T47D (cell line): Measurements from ENCODE around the gene EXOC3L2.

Experiments used
- DNase-seq, 2 experiments: peaks; one replicate each; pipeline versions ENCODE4 v3.0.0 to v3.0.0-alpha.2; 2011 to 2012; ENCODE audit warnings: low read depth in 1 of 2, low spot score in 1 of 2
- JUND ChIP-seq: IDR thresholded peaks from 2 replicates; pipeline ENCODE4 v1.6.1; 2012; ENCODE audit warnings: low read depth
- in situ Hi-C: cut with HindIII; loops from 2 replicates; pipeline ENCODE4 v1.10.0; 2016; ENCODE audit warnings: low sequenced_read_pairs, low pct_unique_long_range_greater_than_20kb

EXOC3L2 gene

DNA sequence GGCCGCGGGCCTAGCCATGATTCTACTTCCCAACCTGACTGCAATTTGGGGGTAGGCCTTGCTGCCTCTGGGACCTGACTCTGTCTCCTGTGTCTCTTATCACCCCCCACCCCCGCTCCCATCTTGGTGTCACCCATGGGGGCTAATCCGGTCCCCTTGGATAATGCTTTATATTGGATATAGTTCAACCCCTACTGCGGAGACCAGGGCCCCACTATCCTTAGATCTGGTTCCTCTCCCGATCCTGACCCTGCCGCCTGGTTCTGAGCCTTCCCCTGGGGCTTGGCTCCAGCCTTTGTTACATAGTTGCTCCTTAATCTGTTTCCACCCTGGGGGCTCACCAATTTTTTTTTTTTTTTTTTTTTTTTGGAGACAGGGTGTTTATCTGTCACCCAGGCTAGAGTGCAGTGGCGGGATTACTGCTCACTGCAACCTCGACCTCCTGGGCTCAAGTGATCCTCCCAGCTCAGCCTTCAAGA, 65.3 kb downstream of the EXOC3L2 start:
- in situ Hi-C loops, result no loop called here
- DNase-seq, result no peak
- TF ChIP-seq JUND, result no peak

DNA sequence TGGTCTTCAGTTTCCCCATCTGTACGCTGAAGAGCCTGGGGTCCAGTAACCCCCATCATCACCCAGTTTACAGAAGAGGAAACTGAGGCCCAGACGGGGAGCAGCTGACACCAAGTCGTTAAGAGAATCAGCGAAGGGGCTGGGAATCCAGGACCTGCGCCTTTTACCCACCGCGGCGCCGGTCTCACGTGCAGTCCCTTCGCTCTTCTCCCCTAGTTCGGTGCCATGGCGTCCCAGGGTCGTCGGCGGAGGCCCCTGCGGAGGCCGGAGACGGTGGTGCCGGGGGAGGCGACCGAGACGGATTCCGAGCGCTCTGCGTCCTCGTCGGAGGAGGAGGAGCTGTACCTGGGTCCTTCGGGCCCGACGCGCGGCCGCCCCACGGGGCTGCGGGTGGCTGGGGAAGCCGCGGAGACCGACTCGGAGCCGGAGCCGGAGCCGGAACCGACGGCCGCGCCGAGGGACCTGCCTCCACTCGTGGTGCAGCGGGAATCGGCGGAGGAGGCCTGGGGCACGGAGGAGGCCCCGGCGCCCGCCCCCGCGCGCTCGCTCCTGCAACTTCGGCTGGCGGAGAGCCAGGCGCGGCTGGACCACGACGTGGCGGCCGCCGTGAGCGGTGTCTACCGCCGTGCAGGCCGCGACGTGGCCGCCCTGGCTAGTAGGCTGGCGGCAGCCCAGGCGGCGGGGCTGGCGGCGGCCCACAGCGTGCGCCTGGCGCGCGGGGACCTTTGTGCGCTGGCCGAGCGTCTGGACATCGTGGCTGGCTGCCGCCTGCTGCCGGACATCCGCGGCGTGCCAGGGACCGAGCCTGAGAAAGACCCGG, 65.9 kb downstream of the EXOC3L2 start:
- in situ Hi-C loops, result no loop called here
- TF ChIP-seq JUND, result no peak
- peak in 1 of 2 experiments; percentile 37 for DNase-seq

DNA sequence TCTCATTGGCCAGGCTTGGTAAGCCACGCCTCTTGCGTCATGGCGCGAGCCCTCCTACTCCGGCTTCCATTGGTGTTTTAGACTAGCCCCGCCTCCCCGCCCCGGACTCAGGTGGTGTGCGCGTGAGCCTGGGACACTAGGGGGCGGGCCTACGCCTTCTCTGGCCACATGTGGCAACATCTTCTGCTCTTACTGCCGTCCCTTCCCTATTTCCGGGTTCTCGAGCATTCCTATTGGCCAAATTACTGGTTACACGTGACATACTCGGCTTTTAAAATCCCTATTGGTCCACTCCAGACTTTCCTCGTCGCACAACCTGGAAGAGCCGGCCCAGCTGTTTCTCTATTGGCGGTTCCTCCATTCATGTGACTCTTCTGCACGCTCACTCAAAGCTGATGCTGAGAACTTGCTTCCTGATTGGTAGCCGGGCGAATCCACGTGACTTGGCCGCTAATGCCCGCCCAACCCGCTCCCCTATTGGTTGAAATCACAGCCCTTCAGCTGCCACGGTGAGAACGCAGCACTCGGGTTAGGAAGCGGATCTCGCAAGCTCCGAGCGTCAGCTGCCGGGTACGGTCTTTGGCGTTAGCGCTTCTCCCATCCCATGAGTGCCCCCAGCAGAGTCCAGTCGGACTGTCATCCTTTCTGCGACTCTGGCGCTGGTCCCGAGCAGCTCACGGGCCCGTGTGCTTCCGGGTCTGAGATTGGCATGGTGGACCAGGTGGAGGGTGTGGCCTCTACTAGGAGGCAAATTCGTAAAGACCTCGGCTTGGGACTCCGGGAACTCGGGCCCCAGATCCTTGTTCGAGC, 66.7 kb downstream of the EXOC3L2 start, which contains the start of gene BLOC1S3:
Gene BLOC1S3 (plus strand): TSS at position 523 of the 810 bp plus-strand sequence. CDS start 513 bp downstream, outside the sequence.
- no peak for TF ChIP-seq JUND
- DNase-seq, result peak; percentile 94 to 99
- in situ Hi-C loops, result no loop called here

DNA sequence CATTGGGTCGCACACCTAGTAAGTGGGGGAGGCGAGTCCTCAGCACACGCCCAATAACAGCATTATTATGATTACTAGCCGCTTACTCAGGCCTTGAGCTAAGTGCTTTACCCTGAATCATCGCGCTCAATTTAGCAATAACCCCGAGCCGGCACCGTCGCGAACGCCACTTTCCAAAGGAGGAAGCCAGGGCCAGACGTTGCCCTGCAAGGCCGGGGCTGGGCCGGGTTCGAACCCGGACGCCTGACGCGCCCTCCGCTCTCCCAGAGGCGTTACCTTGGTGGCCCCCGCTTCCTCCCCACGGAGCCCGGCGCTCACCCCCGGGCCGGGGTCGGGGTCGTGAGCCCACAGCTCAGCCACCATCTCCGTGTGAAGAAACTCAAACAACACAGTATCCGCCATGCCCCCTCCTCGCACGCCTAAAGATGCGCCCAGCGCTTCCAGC, 67.4 kb downstream of the EXOC3L2 start, which contains the start of gene TRAPPC6A:
Gene TRAPPC6A (minus strand): TSS at position 421 of the 445 bp plus-strand sequence. CDS start 19 bp downstream, at position 402.
- no peak for DNase-seq

DNA sequence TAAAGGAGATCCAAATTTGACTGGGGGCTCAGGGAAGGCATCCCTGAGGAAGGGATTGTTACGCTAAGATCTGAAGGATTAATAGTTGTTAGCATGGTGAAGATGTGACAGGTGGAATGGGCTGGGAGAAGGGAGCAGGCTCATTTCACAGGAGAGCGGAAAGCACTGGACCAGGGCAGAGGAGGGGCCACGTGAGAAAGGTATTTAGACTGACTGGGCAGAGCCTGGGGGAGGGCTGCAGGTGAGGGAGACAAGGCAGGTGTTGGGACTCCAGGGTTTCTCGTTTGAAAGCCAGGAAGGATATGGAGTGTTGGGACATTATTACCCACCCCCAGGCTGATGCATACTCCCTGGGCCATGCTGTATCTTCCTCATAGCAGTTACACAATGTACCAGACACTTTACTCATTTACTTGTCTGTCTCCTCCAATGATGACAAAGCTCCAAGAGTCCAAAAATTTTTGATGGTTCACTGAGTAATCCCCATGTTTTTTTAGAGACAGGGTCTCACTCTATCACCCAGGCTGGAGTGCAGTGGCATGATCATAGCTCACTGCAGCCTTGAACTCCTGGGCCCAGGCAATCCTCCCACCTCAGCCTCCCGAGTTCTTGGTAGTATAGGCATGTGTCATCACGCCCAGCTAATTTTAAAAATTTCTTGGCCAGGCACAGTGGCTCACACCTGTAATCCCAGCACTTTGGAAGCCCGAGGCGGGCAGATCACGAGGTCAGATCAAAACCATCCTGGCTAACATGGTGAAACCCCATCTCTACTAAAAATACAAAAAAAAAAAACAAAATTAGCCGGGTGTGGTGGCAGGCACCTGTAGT, 69.5 kb downstream of the EXOC3L2 start:
- no peak for DNase-seq
- in situ Hi-C loops, result no loop called here
- TF ChIP-seq JUND, result no peak

More for the DNA sequence above, 67.4 kb downstream of the EXOC3L2 start, which contains the start of gene TRAPPC6A:
- in situ Hi-C loops, result no loop called here
- no peak for TF ChIP-seq JUND

DNA sequence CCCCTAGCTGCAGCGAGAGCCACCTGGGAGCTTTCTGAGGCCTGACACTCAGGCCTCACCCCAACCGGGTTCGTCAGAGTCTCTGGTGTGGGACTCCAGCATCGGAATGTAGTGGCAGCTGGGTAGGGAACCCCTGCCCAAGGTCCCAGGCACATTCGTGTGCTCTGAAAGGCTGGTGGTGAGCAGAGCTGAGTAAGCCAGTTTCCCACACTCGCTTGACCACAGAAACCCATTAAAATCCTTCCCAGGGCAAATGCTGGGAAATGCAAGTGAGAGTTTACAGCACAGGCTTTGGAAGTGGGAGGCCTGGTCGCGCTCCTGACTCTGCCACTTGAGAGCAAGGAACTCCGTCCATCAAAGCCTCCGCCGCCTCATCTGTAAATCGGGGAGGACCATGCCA, 71.4 kb downstream of the EXOC3L2 start:
- in situ Hi-C loops, result no loop called here
- no peak for TF ChIP-seq JUND
- no peak for DNase-seq

DNA sequence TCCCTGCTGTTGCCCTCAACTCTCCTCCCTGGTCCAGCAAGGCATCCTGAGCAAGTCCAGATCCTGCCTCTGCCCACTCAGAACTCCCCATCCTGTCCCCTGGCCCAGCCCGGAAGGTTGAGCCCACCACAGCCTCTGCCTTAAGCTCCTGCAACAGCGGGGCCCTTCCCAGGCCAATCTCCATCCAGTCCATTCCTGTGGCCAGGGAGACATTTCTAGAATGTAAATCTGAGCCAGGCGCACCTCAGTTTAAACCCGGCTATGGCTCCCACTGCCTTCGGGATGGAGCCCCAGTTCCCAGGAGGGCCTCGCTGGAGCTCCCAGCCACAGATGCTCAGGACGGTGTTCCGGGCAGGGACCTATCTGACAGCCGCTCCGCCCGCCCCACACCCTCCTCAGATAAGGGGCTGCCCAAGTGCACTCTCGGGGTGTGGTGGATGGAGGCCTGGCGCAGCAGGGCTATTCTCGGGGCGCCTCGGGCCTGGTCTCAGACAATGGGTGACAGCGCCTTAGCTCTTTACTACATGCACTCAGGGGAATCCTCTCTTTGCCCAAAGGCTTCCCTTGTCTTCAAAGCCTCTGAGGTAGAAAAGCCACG, 72.5 kb downstream of the EXOC3L2 start:
- DNase-seq, result no peak
- in situ Hi-C loops, result no loop called here
- TF ChIP-seq JUND, result no peak

DNA sequence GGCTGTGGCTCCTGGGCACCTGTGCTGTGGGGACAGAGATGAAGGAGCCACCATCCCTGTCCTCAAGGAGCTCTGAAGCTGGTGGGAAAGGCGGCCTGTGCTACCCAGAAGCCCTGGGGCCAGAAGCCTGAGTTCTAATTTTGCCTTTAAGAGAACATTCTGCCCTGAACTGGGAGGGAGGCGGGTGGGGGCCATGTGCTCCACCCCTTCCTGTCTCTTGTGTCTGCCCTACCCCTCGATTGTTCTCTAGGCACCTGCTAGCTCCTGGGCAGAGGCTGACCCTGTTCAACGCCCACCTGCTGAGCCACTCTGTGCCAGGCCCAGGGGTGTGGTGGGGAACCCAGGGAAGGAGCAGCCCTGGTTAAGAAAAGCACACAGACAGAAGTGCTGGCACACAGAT, 73.0 kb downstream of the EXOC3L2 start:
- TF ChIP-seq JUND, result no peak
- DNase-seq, result no peak
- in situ Hi-C loops, result no loop called here

DNA sequence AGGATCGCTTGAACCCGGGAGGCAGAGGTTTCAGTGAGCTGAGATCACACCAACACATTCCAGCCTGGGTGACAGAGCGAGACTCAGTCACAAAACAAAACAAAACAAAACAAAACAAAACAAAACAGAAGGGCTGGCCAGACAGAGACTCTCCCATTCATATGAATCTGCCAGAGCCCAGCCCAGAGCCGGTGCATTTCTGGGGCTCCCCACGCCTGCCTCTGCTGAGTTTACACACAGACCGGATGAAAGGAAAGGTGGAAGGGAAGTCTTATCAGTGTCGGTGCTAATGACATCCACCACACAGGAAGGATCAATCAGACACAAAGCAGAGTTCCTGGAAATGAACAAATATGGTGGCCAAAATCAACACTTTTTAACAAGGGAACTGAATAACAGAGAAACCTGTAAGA, 74.0 kb downstream of the EXOC3L2 start:
- DNase-seq, result no peak
- no peak for TF ChIP-seq JUND
- in situ Hi-C loops, result no loop called here

DNA sequence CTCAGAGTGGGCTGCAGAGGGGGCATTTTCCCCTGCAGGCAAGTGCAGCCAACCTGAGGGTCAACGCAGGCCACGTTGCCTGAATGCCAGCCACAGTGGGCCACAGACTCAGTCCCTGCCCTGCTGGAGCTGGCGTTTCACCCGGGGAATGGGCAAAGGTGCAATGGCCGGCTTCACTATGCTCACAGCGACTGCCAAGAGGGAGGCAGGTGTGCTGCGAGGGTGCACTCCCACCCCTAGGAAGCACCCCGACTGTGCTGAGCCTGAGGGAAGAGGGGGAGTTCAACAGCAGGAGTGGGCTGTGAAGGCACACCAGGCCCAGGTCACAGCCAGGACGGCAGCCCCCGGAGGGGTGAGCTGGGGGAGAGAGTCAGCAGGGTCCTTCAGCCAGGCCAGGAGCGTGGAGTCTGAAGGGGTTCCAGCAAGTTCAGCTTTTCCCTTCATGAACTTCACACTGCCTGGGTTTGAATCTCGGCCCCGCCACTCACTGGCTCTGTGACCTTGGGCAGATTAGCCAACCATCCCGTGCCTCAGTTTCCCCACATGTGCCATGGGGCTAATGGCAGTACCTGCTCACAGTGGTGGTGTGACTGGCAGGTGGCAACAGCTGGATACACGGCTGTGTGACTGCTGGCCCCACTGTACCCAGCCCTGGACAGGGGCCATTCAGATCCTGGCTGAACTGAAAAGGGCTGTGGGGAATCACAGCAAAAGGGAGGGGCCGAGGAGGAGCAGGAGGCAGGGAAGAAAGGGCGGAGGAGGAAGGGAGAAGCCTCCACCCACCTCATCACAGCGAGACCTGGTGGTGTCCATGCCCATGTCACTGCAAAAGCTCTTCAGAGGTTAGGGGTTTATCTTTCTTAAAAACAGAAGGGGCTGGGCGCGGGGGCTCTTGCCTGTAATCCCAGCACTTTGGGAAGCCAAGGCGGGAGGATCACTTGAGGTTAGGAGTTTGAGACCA, 74.8 kb downstream of the EXOC3L2 start:
- TF ChIP-seq JUND, result no peak
- no peak for DNase-seq
- in situ Hi-C loops, result no loop called here

DNA sequence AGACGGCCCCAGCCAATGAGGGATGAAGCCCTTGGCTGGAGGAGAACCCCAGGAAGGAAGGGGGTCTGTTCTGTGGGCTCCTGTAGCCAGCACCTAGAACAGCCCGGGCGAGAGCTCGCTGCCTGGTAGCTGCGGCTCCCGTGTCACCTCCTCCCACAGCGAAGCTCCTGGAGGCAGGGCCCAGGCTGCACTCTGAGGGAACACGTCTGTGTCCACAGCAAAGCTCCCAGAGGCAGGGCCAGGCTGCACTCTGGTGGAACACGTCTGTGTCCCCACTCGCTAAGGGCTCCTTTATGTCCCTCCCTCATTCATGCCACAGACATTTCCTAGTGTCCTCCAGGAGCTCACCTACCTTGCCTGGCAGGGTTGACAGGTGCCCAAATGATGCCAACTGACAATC, 75.6 kb downstream of the EXOC3L2 start:
- in situ Hi-C loops, result no loop called here
- no peak for TF ChIP-seq JUND
- DNase-seq, result no peak
